Stimulated activated CD8-positive, alpha-beta memory T cell treated with anti-CD3 and anti-CD28 coated beads, Interleukin-2, amount 100 ng/mL, for 48 hours (primary cell): ENCODE results near the gene MTLN.
"Not testable (repeated sequence)": the region's sequence is repeated elsewhere in the genome, so short reads cannot be mapped to it uniquely, and the experiment has no call there.

Experiments used
- DNase-seq, 2 donors: peaks; one replicate each; pipeline ENCODE4 v3.0.0-alpha.2; 2020; ENCODE audit warnings: low read depth in 2 of 2

The MTLN gene

GRCh38 chr2:110211938-110212858, at the start of gene MTLN:
Gene MTLN (minus strand): TSS chr2:110212547. CDS start chr2:110212525, 22 bp downstream.
- peak; percentile 30 to 59 for DNase-seq

- not testable (repeated sequence) for DNase-seq
Measured at GRCh38 chr2:110261910-110262309, 49.6 kb upstream of the MTLN start.

- DNase-seq: not testable (repeated sequence)
Measured at GRCh38 chr2:110248081-110248795, 35.9 kb upstream of the MTLN start.

- not testable (repeated sequence) for DNase-seq
Measured at GRCh38 chr2:110245488-110246435, 33.4 kb upstream of the MTLN start.

- DNase-seq: not testable (repeated sequence)
Measured at GRCh38 chr2:110243283-110243682, 30.9 kb upstream of the MTLN start.

GRCh38 chr2:110234514-110234913, 22.2 kb upstream of the MTLN start:
- not testable (repeated sequence) for DNase-seq

GRCh38 chr2:110229886-110230285, 17.5 kb upstream of the MTLN start:
- DNase-seq: not testable (repeated sequence)

- not testable (repeated sequence) for DNase-seq
Measured at GRCh38 chr2:110222626-110223025, 10.3 kb upstream of the MTLN start.

- no peak for DNase-seq
Measured at GRCh38 chr2:110221938-110222337, 9.6 kb upstream of the MTLN start.

GRCh38 chr2:110220190-110220564, 7.8 kb upstream of the MTLN start:
- DNase-seq: no peak

- DNase-seq: no peak
Measured at GRCh38 chr2:110219496-110220189, 7.3 kb upstream of the MTLN start.

- not testable (repeated sequence) for DNase-seq
Measured at GRCh38 chr2:110218889-110219288, 6.5 kb upstream of the MTLN start.

- DNase-seq: no peak
Measured at GRCh38 chr2:110216803-110217202, 4.5 kb upstream of the MTLN start.

GRCh38 chr2:110216199-110216598, 3.9 kb upstream of the MTLN start:
- DNase-seq: no peak

- no peak for DNase-seq
Measured at GRCh38 chr2:110215566-110216158, 3.3 kb upstream of the MTLN start.

GRCh38 chr2:110215091-110215490, 2.7 kb upstream of the MTLN start:
- DNase-seq: no peak

GRCh38 chr2:110213522-110213921, 1.2 kb upstream of the MTLN start:
- DNase-seq: not testable (repeated sequence)

- DNase-seq: no peak
Measured at GRCh38 chr2:110205660-110206455, 6.5 kb downstream of the MTLN start.
